DMS79 (cell line): Measurements from ENCODE around the gene ABCC1.
"Not testable (repeated sequence)": the region's sequence is repeated elsewhere in the genome, so short reads cannot be mapped to it uniquely, and the experiment has no call there.

ENCODE experiments used
- DNase-seq: peaks from one replicate; lab custom pipeline; 2025; lab: John Stamatoyannopoulos, UW

Gene ABCC1

DNA sequence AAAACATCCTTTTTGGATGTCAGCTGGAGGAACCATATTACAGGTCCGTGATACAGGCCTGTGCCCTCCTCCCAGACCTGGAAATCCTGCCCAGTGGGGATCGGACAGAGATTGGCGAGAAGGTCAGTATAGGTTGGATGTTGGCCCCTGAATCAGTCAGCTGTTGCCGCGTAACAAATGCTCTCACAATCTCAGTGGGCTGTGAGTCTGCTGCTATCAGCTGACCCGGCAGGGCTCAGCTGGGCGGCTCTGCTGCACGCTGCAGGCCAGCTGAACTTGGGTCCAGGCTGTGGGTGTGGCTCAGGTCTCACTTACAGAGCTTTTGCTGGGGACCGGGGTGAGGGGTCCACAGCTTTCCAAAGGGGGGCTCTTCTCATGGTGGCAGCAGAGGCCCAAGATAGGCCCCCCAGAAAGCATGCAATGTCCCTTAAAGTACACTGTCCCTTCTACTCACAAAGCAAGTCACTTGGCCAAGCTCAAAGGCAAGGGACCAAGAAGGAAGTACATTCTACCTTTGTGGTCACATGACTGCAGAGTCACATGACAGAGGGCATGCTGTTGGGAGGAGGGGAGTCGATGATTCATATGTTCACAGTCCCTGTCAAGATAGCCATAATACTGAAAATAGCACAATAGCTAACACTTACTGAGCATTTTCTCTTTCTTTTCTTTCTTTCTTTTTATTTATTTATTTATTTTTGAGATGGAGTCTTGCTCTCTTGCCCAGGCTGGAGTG lies 134.2 kb downstream of the ABCC1 start:
- no peak for DNase-seq

DNA sequence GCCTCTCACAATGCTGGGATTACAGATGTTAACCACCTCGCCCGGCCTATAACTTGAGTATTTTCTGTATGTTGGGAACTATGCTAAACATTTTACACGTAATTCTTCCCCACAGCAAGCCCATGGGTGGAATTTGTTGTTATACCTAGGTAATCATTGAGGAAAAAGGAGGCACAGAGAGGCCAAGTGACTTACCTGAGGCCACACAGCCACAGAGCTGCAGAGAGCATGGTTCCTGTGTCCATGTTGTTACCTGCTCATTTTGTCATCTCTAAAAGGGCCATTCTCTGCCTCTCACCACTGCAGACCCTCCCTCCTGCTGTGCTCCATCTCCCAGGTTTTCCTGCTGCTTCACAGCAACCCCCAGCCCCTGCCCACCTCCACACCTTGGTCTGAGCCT lies 135.5 kb downstream of the ABCC1 start:
- DNase-seq: no peak

DNA sequence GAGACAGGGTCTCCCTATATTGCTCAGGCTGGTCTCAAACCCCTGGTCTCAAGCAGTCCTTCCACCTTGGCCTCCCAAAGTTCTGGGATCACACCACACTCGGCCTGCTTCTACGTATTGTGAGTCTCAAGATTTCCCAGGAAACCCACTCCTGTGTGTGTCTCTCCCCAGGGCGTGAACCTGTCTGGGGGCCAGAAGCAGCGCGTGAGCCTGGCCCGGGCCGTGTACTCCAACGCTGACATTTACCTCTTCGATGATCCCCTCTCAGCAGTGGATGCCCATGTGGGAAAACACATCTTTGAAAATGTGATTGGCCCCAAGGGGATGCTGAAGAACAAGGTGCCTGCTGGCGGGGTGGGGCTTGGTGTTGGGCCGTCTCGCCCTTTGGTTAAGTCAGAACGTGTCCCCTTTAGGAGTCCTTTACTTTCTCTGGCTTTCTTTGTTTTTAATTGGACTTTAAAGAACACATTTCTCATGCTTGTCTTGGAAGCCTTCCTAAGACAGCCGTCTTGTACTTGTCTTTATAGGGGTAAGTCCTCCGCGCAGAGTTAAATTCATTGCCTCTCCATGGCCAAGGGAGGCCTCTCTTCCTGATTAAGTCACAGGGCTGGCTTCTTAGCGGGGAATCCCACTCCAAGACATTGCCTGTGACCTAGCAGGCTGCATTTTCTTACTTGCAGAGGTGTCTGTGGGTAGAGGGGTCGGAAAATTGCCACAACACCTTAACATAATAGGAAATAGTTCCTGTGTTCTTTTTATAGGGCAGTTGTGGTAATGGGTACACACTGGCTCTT lies 137.4 kb downstream of the ABCC1 start:
- no peak for DNase-seq

DNA sequence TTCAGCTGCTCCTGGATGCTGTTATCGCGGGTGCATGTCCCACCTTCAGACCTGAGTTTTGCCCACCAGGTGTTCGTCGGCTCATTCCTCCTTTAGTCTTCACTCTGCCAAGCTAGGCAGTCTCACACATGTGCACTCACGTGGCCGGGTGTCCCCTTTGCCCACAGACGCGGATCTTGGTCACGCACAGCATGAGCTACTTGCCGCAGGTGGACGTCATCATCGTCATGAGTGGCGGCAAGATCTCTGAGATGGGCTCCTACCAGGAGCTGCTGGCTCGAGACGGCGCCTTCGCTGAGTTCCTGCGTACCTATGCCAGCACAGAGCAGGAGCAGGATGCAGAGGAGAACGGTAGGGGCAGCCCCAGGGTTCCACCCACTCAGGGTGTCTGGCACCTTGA lies 140.8 kb downstream of the ABCC1 start:
- DNase-seq: no peak

DNA sequence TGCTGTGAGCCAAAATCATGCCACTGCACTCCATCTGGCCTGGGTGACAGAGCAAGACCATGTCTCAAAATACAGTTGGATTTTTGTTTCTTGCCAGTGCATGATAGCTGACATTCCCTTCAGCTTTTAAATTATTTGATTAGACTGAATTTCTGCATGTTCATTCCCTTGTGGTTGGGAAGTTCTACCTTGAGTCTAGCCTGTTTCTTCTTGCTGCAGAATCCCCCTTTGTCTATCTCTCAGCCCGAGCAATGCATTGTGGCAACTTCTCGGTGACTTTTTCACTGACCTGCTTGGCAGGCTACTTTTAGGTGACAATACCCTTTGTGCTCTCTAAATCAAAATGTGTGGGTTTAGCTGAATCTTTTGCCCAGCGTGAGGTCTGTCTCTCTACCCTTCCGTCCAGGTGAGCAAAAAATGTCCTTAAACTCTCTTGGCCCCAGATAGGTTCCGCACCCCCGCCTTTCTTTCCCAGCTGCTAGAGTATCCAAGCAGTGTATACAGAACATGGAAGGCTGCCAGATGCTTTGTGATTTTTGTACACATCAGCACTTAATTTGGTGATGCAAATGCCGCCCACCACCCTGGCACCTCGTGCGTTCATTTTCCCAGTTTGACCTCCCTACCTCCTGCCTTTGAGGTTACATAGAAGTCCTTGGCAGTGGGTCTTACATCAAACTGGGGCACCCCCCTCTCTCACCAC lies 143.7 kb downstream of the ABCC1 start:
- peak; percentile 58 for DNase-seq

DNA sequence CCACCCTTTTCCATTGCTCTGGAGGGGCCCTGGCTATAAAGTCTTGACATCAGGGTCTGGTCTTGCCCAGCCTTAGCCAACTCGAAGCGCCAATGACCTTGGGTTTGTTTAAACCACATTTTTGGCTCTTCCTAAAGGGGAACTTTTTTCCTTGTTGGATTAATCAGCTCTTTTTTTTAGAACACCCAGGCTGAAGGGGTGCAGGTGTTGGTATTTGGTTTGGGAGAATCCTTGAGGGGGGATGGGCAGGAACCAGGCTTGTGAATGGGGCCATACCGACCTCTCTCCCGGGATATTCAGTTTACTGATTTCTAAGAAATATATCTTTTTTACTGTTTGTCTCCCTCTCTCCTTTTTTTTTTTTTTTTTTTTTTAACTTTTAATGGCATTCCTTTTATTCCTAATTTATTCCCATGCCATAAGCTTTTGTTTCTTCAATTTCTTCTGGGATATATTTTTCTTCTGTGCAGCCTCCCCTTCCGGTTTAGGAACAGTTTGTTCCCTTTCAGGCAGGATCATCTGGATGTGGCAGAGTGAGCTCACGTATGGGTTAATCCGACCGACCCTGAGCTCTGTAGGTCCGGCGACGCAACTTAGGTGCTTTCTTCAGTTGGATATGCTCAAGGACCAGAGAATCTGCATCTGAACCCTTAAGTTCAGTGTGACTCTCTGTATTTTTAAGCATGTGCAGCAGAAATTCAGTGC lies 144.4 kb downstream of the ABCC1 start:
- no peak for DNase-seq

DNA sequence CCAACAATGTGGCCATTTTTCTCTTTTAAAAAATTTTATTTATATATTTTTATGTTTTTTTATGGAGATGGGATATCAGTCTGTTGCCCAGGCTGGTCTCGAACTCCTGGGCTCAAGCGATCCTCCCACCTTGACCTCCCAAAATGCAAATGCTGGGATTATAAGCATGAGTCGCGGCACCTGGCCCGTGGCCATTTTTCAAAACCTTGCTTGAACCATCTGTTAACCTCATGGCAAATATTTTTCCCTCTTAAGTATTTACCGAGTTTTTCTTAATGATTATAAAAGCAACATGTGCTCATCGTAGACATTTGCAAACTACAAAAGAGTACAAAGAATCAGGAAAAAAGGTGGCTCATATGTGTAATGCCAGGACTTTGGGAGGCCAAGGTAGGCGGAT lies 146.2 kb downstream of the ABCC1 start:
- DNase-seq: no peak

DNA sequence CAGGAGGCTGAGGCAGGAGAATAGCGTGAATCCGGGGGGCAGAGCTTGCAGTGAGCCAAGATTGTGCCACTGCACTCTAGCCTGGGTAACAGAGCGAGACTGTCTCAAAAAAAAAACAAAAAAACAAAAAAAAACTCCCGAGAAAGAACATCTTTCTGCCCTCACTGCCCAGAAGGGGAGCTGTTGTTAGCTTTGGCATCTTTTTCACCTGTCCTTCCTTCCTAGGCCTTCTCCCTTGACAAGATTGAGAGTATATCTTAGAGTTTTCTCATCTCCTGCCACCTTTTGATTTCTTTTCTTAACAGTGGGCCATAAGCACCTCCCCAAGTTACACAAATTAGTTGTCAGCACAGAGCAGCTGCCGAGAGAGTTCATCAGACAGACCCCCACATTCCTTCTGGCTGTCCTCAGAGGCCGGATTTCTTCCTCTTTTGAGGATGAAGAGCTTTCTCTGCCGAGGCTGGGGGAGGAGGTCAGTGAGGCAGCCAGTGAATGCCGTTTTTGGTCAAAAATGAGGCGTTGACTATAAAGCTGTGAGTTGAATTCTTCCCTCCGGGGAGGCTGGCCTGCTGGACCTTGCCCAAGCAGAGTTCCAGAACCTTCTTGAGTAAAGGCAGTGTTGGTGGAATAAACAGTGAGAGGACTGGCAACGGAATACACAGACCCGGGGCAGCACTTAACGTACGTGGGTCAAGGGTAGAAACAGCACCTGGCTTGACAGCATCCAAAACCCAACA lies 146.9 kb downstream of the ABCC1 start:
- DNase-seq: no peak

DNA sequence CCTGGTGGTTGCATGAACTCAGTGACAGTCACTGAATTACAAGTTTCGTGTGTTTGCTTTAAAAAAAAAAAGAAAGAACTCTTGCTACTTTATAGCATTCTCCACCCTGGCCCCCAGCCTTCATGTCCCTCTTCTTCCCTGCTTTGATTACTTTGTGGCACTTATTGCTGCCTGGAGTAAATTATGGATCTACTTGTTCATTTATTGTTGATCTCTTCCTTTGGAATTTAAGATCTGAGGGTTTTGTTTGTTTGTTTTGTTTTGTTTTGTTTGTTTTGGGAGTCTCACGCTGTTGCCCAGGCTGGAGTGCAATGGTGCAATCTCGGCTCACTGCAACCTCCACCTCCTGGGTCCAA lies 147.4 kb downstream of the ABCC1 start:
- DNase-seq: no peak

DNA sequence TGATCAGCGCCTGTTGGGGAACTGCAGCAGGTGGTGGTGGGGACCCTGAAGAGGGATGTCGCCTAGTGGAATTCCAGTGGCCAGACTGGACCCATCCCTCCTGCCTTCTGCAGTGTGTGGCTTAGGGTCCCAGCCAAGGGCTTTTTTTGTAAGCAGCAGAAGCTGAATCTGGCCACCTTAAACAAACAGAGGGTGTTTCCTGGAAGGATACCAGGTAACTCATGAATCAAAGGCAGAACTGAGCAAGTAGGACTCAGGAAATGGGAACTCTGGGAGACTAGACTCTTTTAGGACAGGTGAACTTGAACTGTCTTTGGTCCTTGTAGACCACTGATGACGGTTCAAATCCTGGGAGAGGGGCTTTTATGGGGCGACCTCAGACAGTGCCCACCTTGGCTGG lies 149.9 kb downstream of the ABCC1 start:
- no peak for DNase-seq

DNA sequence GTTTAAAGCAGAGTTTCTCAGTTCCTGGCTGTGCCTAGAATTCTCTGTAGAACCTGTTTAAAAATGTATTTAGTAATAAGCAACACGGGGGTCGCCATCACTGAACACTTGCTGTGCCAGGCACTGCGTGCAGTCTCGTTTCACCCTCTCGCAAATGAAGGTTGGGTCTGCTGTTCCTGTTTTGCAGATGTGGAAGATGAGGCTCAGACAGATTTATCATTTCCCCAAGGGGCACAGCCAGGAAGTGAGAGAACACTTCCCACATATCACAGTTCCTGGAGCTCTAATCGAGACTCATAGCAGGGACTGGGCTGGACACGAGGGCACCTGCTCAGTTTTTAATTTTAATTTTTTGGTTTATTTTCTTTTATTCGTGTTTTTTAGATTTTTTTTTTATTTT lies 151.2 kb downstream of the ABCC1 start:
- DNase-seq: no peak

DNA sequence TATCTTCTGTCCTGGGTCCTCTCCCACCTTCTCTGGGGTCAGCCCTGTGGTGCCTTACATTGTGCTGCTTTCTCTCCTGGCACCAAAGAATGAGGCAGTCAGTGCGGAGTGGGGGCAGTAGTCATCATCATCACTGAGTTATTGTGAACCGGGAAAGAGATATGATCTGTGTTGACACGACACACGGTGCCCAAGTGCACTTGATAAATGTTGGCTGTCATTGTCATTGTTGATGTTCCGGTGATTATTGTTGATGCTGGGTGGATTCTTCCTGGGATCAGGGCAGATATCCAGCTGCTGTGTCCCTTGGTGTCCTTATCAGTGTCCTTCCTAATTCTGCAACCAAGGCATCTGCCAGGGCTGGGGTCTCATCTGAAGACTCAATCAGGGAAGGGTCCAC lies 152.2 kb downstream of the ABCC1 start:
- DNase-seq: no peak

DNA sequence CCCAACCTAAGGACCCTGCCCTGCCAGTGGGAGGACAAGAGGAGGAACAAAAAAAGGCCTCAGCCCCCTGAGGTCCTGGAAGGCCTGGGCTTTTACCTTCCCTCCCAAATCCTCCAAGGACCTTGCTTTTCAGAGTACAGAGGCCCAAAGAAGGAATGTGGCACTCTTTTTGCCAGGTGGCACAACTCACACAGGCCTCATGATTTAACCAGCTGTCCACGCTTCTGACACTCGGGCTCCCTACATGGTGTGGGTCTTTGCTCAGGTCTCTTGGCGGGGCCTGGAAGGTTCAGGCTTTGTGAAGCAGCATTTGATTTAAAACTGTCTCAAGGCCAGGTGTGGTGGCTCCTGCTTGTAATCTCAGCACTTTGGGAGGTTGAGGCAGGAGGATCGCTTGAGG lies 153.3 kb downstream of the ABCC1 start:
- DNase-seq: no peak

DNA sequence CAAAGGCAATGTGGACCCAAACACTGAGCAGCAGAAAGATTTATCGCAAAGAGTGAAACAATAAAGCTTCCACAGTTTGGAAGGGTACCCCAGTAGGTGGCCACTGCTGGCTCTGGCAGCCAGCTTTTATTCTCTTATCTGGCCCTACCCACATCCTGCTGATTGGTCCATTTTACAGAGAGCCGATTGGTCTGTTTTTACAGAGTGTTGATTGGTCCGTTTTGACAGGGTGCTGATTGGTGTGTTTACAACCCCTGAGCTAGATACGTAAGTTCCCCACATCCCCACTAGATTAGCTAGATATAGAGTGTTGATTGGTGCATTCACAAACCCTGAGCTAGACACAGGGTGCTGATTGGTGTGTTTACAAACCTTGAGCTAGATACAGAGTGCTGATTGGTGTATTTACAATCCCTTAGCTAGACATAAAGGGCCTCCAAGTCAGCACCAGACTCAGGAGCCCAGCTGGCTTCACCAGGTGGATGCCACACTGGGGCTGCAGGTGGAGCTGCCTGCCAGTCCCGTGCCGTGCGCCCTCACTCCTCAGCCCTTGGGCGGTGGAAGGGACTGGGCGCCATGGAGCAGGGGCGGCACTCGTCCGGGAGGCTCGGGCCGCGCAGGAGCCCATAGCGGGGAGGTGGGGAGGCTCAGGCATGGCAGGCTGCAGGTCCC lies 154.9 kb downstream of the ABCC1 start:
- not testable (repeated sequence) for DNase-seq

DNA sequence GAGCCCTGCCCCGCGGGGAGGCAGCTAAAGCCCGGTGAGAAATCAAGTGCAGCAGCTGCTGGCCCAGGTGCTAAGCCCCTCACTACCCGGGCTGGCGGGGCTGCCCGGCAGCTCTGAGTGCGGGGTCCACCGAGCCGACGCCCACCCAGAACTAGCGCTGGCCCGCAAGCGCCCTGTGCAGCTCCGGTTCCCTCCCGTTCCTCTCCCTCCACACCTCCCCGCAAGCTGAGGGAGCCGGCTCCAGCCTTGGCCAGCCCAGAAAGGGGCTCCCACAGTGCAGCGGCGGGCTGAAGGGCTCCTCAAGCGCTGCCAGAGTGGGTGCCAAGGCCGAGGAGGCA lies 155.4 kb downstream of the ABCC1 start:
- not testable (repeated sequence) for DNase-seq

DNA sequence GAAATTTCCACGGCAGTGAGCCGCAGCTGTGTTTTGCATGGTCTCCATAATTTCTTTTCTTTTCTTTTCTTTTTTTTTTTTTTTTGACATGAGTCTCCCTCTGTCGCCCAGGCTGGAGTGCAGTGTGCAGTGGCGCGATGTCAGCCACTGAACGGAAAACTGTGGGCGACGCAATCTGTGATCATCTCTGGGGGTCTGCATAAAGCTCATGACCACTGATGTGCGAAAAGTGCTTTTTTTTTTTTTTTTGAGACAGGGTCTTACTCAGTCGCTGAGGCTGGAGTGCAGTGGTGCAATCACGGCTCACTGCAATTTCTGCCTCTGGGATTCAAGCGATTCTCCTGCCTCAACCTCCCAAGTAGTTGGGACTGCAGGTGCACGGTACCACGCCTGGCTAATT lies 156.2 kb downstream of the ABCC1 start:
- DNase-seq: no peak

DNA sequence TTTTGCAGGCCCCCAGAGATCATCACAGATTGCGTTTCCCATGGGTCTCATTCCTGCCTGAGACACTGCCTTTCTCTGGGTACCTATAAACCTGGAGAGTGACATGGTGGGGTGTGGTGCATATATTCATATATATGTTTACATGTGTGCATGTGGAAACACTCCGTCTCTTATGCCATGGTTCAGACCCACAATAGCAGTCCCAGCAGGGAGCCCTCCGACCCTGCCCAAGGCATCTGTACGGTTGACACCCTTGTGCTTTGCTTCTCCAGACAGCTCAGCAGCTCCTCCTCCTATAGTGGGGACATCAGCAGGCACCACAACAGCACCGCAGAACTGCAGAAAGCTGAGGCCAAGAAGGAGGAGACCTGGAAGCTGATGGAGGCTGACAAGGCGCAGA lies 157.1 kb downstream of the ABCC1 start:
- no peak for DNase-seq

DNA sequence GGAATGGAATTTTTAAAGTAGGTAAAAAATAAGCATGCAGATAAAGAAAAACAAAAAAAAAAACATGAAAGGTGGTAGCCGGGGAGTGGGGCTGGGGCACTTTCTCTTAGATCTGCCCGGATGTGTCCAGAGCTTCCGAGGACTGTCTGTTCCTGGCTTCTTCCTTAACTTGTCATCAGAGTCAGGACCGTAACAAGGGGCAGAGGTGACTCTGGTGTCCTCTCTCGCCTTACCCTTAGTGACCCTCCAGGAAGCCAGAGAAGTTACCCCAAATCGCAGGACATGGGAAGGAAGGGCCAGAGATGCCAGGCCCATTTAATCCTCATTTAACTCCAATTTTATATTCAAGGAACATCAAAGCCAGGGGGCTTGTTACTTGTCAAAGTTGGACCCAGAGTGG lies 158.4 kb downstream of the ABCC1 start:
- DNase-seq: no peak

DNA sequence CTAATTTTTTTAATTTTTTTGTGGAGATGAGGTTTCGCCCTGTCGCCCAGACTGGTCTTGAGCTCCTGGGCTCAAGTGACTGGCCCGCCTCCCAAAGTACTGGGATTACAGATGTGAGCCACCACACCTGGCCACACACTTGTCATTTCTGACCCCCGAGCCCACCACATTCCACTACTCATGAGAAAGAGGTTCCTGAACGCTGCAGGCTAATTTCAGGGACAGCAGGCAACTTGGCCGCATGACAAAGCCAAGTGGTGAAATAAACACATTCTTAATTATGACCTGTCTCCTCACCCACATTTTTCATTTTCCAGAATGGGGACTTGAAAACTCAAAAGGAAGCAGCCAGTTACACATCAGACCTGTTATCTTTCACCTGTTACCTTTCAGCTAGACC lies 159.3 kb downstream of the ABCC1 start:
- no peak for DNase-seq

DNA sequence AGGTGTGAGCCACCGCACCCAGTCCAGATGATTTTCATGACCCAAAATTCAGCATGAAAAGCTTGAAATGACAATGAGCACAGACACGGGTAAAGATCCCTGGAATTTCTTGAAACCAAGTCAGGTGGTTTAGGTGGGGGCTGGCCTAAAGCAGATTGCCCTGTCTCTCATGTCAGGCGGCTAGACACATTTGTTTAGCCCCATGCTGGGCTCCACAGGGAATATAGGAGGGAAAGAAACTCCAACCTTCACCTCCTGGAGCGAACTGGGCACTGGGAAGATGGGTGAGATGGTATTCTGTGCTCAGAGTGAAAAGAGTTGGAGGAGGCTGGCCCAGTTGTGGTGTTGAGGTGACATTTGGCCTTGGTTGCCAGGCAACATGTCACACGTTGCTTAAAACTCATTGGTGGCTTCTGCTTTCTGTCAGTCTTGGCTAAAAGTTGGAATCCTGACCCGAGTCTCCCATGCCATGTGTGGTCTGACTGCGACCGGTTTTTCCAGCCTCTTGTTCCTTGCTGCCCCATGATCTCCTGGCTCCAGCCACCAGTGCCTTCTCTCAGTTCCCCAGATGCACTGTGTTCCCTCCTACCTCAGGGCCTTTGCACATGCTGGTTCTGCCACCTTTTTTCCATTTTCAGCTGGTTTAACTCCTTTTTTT lies 160.2 kb downstream of the ABCC1 start:
- no peak for DNase-seq

DNA sequence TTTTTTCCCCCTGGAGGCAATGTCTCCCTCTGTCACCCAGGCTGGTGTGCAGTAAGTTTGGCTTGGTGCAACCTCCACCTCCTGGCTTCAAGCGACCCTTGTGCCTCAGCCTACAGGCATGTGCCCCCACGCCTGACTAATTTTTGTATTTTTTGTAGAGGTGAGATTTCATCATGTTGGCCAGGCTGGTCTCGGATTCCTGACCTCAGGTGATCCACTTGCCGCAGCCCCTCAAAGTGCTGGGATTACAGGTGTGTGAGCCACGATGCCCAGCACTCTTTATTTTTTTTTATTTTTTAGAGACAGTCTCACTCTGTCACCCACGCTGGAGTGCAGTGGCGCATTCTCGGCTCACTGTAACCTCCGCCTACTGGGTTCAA lies 160.7 kb downstream of the ABCC1 start:
- no peak for DNase-seq
